Fibroblast of skin of left quadriceps (primary cell): ENCODE results near the gene GOLT1A.

ENCODE experiments used
- DNase-seq, 2 experiments: peaks; one replicate each; pipeline ENCODE4 v3.0.0-alpha.2; 2013; ENCODE audit warnings: low read depth in 2 of 2

Gene GOLT1A

DNA sequence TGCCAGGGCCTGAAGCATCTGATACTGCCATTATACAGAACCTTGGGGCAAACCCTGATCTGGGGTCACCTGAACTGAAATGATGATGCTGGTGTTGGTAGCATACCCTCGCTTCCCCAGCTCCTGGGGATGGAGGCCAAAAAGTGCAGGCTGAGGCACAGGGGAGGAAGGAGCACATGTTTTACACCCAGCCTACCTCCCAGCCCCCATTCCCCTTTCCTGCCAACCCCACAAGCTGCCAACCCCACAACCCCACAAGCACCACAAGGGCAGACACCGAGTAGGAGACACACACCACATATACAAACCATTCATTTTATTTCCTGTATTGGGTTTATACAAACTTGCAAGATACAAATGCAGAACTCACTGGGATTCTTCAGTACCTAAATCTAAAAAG, 4.8 kb upstream of the GOLT1A start:
- DNase-seq = no peak

DNA sequence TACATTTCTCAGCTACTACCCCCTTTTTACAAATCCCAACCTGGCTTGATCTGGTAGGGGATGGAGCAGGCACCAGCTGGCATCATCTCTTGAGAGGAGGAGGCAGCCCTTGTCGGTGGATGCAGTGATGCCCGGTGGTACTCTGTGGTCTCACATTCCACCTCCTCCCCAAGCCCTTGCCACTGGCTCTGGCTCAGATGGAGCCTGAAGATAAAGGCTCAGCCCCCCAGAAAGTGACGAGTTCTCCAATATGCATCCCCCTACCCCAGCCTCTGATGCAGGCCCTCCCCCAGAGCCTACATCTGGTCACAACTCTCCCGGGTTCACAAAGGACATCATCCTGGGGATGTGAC, 3.8 kb upstream of the GOLT1A start:
- no peak for DNase-seq

DNA sequence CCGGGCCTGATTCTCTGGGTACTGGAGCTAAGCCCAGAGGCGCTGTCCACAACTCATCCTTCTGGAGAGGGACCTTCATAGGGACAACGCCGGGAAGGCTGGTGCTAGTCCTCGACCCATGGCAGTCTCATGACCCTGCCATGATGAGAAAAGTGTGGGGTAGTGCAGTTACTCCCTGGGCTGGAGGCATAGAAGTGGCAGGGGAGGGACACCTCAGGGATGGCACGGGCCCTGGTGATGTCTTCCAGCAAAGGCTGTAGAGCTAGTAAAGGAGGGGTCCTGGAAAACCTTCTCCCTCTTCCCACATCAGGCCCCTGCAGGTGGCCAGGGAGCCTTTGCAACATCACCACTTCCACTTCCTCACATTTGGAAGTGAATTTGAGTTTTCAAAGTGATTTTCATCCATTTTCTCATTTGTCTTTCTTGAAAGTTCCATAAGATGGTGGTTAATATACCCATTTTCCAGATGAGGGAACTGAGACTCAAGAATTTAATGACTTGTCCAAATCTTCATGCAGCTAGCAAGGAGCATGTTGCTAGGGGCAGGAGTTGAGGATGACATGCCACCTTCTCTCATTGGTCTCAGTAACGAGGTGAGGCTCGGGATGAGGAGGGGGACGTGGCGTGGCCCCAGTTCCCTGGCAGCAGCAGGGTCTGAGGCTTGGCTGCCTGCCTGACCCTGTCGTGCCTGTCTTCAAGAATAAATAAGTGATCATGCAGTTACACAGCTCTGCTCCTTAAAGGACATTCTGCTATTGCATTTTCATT, 3.3 kb upstream of the GOLT1A start:
- no peak for DNase-seq

- no peak for DNase-seq
These were observed 2.4 kb upstream of the GOLT1A start for GRCh38 chr1:204216236-204216635.

DNA sequence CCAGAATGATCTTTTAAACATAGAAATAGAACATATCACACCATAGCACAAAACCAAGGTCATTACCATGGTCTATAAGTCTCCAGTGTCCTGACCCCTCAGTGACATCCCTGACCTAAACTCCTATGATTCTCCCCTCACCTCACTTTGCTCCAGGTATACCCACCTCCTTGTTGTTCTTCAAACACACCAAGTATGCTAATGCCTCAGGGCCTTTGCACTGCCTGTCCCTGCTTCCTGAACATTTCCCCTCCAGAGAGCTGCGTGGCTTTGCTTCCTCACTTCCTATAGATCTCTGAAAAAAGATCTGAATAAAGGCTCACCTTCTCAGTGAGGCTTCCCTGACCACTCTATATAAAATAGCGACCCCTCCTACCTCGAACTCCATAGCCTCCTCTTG, 1.1 kb downstream of the GOLT1A start:
- no peak for DNase-seq

GRCh38 chr1:204211046-204211445, 2.7 kb downstream of the GOLT1A start:
- DNase-seq = no peak

- DNase-seq = no peak
These were observed 6.6 kb downstream of the GOLT1A start for GRCh38 chr1:204207136-204207616.

GRCh38 chr1:204206121-204206520, 7.7 kb downstream of the GOLT1A start:
- no peak for DNase-seq

DNA sequence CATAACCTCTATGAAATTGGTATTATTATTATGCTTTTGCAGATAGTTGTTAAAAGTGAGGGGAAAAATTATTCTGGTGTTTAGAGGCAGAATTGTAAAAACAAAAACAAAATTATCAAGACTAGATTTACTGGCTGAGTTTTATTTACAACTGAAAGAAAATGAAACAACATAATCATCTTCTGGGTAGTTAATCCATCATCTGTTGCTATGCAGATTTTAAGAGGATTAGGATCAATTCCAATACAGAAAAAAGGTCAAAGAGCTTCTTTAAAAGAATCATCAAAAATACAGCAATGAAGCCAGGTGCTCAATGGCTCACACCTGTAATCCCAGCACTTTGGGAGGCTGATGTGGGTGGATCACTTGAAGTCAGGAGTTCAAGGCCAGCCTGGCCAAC, 8.3 kb downstream of the GOLT1A start:
- no peak for DNase-seq

DNA sequence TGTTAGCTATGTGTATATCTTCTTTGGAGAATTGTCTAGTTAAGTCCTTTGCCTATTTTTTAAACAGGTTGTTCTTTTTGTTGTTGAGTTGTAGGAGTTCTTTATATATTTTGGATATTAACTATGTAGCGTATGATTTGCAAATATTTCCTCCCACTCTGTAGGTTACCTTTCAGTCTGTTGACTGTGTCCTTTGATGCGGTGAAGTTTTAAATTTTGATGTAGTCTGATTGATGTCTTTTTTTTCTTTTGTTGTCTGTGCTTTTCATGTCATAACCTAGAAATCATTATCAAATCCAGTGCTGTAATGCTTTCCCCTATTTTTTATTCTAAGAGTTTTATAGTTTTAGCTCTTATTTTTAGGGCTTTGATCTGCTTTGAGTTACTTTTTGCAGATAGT, 8.8 kb downstream of the GOLT1A start:
- DNase-seq = no peak

DNA sequence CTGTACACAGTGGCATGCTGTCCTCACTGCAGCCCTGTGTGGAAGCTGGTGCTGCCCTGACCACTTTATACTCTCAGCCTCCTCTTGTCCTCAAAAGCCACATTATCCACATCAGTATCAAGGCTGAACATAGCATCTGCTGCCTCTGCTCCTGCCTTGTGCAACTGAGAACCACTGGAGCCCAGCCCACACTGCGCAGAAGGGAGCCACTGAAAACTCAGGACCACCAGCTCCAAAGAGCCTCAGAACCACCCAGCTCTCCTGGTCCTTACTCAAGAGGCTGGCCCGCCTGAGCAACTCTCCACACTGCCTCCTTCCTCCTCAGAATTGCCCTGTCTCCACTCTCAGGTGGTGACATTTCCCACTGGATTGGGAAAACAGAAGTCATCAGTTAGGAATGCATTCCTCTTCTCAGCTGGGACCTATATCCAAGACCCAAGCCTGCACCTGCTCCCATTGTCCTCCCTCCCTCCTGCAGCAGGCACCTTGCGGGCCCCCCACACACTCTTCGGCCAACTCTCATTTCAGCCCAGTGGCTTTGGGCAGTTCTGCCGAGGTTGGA, 10.5 kb downstream of the GOLT1A start:
- no peak for DNase-seq

GRCh38 chr1:204202481-204202880, 11.3 kb downstream of the GOLT1A start:
- no peak for DNase-seq

- DNase-seq = no peak
These were observed 12.3 kb downstream of the GOLT1A start for GRCh38 chr1:204201348-204202040.

GRCh38 chr1:204199579-204199978, 14.2 kb downstream of the GOLT1A start:
- no peak for DNase-seq

DNA sequence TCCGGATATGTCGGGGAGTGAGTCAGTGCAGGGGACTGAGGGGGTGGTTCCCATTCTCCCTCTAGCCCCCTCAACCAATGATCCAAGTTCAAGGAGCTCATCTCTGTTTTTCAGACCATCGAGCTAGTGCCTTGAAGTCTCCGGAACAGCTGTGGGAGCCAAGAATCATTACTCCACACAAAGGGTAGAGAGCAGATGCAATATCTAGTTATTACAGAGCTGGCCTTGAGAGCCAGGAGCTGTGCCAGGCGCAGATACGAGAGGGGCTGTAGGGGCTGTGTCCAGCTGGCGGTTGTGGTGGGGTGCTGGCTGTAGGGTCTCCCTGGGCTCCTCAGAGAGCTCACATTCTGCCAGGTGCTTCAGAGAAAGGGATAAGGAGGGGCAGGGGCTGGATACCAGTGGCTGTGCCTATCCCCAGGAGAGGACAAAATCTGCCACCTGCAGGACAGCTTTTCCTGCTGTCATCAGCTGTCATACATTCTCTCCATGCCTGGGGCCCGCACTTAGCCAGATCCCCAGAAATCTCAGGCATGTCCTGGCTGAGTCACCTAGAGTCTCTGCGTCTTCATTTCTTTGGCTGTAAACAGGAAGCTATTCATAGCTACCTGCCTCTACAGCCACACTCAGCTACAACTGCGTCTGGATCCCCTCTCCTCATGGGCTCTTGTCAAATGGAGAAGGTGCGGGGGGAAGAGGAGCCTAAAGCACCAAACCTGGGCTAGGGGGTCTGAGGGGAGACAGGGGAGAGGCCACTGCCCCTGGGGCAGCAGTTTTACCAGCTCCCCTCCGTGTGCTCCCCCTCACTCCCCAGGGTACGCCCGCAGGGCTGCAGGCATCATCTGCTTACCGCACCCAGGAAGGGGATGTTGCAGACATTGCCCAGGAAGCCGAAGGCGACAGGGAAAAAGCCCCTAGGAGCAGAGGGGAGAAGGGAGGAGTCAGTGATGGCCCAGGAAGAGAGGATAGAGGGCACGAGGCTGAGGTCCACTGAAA, 15.1 kb downstream of the GOLT1A start:
- peak in 1 of 2 experiments; percentile 30 for DNase-seq

DNA sequence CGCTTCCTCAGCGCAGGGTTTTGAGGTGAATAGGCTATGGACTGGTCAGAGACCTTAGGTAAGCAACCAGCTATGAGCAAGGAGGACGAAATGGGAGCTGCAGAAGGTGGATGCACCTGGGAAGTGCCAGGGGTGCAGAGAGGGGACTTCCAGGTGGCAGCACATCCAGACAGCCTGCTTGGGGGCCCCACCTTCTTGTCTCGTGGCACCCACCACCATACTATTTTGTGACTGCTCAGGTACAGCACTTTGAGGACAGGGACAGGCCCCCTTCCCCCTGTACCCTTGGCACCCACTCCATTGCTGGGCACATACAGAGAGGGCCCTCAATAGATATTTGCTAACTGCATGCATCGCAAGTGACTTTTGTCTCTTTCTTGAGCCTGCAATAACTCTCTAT, 16.7 kb downstream of the GOLT1A start:
- DNase-seq = no peak

DNA sequence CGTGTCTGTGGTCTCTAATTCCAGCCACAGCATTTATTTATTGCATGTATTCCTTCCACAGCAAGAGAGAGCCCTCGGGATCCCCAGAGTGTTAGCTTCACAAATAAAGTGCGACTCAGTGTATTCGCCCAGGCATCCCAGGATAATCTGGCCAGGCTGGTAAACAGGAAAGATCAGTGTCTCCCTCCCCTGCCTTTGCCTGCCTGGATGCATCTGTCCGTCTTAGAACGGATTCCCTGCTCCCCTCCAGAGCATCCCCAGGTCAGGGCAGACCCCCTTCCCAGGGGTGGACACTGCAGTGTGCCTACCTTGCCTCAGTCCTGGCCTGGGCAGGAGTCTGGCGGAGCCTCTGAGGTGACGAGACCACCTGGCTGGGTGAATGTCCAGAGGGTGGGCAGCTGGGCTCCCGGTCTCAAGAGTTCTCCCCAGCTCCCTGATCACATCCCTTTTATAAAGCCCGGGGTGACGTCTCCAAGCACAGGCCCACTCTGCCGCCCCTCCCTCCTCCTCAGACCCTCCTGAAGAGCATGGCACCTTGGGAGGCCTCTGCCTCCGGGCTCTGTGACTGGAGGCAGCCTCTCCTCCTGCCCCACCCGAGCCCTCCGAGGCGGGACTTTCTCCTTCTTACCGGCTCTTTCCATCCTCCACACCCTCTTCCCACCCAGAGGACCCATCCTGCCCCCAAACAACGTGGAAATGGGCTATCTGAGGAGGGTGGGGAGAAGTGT, 17.6 kb downstream of the GOLT1A start, which contains the start of gene KISS1:
TSS of gene KISS1 (minus strand) at position 424 of the 728 bp plus-strand sequence. CDS start 3,615 bp downstream, outside the sequence.
- no peak for DNase-seq

- DNase-seq = no peak
These were observed 19.0 kb downstream of the GOLT1A start for GRCh38 chr1:204194771-204195170.

DNA sequence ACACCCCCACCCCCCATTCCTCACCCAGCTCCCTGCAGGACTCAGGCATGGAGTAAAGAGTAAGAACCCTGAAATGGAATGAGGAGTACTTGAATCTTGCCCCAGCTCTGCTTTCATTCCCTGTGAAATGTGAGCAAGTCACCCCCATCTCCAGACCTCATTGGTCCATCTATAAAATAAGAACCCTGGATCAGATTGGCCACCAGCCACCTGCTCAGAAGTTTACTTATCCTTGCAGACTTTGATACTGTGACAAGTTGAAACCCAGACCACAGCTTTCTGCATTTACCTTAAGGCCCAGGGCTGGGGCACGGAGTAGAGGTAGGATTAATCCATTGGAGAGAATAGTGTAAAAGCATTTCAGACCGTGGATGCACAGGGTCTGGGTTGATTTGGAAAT, 19.7 kb downstream of the GOLT1A start:
- no peak for DNase-seq

DNA sequence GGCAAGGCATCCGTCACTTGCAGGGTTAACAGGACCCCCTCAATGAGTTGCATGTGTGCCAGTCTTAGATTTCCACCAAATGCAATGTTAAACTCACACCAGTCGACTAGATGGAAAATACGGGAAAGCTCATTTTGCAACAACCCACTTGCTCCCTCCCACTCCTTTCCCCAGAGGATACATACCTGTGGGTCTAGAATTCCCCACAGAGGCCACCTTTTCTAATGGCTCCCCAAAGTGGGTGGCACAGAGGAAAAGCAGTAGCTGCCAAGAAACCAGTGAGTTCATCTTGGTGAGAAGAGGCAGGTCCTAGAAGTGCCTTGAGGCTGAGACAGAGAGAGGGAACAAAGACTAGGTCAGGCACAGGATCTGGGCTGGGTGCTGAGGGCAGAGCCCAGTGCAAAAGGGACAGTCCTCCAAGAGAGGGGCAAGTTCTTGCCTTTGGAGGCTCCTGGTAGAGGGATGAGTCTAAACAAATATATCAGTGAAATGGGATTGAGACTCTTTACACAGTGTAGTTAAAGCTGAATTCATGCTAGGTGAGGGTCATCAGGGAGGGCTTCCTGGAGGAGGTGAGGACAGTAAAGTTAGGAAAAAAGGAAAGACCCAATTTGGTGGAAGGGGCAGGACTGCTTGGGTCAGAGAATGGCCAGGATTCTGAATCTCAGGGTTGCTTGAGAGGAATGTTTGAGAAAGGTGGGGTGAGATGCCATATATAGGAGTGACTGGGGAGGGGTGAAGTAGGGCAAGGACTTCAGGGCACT, 21.0 kb downstream of the GOLT1A start:
- no peak for DNase-seq
